HG03469 (cell line): ENCODE data around the gene LTB4R2.
"Not testable (repeated sequence)": the region's sequence is repeated elsewhere in the genome, so short reads cannot be mapped to it uniquely, and the experiment has no call there.

Experiments used
- ATAC-seq: cut with Tn5 transposase; IDR thresholded peaks from one replicate; pipeline ENCODE4 v1.9.1; 2021; ENCODE audit warnings: mild to moderate bottlenecking, moderate library complexity, moderate number of reproducible peaks; ENCODE audit not compliant: unreplicated experiment

Gene LTB4R2

DNA sequence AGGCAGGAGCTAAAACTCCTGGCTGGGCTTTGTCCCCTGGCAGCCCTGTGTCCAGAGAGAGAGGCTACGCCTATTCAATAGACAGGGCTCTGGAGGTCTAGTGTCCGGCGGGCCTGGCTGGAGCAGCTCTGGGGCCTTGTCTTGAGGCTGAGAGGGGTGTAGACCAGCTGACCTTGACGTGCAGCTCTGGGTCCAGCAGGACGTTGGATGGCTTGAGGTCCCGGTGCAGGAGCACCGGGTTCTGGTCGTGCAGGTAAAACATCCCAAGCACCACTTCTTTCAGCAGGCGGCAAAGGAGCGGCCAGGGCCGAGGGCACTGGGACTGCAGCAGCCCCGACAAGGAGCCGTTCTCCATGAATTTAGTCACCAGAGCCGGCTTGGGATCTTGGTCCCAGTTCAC, 28.9 kb downstream of the LTB4R2 start:
- no peak for ATAC-seq

DNA sequence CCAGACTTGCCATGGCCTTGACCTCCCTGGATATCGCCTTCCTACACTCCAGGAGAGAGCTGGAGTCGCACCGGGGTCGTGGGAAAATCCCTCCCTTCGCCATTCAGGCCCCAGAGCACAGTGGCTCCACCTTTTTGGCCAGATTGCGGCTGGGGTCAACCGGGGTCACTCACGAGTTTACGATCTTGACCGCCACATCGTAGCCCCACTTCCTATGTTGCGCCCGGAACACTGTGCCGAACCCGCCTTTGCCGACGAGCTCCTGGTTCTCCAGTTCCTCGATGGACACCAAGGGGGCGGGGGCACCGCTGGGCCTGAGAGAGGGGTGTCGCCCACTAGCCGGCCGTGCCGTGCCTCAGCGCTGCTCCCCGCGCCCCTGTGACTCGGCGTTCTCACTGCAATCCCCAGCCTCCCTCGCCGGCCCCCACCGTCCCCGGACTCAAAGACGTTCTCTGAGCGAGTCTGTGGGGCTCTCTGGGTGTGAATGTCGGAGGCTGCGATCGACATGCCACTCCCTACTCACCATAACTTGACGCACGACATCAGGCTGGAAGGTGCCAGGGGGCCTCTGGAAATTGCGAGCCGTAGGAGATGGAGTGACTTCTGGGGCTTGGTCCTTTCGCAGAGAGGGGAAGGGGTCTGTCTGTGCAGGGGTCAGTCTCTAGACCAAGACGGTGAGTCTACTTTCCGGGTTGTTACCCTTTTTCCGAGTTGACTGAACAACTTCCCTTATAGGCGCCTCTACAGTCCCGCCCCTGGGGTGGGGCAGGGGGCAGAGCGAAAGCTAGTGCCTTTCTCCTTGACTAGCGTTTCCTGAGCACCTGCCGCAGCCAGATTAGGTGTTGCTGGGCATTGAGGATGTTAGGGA, 29.6 kb downstream of the LTB4R2 start, which contains the start of gene RIPK3:
RIPK3 (minus strand) TSS at position 708 of the 868 bp plus-strand sequence; CDS start at position 543, 165 bp downstream.
- ATAC-seq = peak; percentile 76

DNA sequence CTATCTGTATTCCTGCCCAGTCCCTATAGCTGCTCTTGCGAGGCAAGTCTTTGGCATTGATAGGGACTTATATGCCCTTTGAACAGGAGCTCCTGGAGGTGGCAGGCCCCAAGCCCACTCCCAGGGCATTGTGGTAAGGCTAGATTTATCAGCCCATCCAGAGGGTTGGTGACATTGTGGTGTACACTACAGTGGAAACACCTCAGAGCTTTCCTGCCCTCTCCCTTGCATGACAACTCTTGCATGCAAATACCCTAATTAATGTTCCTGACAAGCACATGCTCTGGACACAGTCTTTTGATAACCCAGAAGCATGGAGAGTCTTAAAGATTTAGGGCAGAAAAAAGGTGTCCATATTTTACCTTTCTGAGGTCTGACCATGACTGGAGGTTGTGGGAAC, 30.7 kb downstream of the LTB4R2 start:
- ATAC-seq = no peak

DNA sequence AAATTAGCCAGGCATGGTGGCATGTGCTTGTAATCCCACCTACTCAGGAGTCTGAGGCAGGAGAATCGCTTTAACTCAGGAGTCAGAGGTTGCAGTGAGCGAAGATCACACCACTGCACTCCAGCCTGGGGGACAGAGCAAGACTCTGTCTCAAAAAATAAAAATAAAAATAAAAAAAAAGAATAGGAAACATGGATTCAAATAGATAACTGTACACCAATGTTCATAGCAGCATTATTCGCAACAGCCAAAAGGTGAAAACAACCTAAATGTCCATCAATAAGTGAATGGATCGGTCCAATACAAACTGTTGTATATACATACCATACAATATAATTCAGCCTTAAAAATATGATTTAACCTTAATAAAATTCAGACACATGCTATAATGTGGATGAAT, 32.9 kb downstream of the LTB4R2 start:
- no peak for ATAC-seq

DNA sequence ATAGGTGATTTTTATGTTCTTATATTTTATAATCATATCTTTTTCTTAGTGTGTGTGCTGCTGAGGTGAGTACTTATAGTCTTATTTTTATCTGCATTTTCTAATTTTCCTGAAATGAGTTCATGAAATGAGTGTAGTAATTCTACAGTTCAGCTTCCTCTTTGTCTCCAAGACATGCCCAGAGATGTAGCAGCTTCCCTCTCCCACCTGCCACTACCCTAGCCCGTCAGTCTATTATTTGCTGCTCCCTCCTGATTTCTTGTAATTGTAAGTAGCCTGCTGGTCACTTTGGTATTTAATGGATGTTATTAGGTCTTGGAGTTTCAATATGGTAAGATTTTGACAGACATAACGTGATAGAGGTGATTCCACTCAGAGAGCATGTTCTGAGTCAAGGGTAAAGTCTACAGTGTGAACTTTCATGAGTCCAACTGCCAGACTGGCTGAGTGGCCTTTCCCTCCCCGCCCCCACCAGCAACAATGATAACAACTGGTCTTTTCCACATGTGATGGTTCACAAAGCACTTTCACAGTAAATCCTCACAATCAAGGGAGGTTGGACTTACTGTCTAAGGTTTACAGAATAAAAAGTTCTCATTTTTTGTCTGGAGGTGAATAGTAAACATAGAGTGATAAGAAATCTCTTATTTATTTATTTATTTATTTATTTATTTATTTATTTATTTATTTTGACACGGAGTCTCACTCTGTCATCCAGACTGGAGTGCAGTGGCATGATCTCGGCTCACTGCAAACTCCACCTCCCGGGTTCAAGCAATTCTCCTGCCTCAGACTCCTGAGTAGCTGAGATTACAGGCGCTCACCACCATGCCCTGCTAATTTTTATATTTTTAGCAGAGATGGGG, 34.1 kb downstream of the LTB4R2 start:
- ATAC-seq = no peak

DNA sequence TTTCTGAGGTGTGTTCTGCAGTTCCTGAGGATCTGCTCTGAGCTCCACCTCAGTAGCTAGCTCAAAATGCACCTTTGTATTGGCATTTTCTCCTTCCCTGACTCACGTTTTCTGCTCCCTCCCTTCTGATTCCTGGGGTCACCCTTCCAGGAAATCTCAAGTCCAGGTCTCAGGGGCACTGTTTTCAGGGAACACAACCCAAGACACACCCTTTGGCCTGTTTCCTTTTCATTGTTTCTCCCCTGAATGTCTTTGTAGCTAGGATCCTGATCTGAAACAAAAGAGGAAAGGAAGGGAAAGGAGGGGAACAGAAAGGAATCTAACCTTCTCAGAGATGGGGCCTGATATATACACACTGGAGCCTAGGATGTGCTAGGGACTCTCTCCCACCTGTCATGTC, 37.2 kb downstream of the LTB4R2 start:
- ATAC-seq = no peak

DNA sequence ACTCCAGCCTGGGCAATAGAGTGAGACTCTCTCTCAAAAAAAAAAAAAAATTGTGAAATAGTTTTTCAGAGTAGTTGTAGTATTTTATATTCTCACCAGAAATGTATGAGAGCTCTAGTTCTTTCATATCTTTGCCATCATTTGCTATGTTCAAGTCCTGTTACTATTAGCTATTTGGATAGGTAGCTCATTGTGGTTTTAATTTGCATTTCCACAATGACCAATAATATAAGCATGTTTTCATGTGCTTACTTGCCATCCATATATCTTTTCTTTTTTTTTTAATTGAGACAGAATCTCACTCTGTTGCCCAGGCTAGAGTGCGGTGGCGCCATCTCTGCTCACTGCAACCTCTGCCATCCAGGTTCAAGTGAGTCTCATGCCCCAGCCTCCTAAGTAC, 38.2 kb downstream of the LTB4R2 start:
- ATAC-seq = no peak

DNA sequence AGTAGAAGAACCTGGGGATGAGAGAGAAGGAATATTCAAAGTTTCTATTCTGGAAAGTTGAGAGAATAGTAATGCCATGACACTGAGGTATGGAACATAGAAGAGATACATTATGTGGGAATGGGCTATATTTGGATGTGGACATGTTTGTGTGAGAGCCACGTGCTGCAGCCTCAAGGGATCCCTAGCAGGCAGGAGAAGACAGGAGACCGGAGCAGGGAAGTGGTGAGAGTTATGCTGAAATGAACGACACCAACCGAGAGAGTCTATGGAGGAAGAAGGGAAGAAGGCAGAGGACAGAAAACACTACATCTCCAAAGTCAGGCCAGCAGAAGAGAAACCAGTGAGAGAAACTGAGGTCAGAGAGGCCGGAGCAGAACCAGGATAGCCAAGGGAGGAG, 39.8 kb downstream of the LTB4R2 start:
- ATAC-seq = no peak

DNA sequence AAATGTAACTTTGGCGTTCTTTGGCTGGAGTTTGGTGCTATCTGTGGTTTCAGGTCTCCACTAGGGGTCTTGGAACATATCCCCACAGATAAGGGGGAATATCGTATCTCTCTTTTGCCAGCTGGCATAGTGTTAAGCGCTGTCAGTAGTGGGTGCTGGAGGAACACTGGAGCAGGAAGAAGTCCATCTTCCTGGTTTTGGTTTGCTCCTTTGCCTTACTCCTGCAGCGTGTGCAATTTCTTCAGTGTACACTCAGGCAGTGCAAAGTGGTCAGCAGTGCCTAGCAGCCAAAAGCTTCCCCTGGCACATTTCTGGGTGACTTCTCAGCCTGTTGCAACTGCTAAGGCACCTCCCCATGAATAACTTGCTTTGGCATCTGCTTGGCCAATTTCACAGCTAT, 41.6 kb downstream of the LTB4R2 start:
- ATAC-seq = no peak

DNA sequence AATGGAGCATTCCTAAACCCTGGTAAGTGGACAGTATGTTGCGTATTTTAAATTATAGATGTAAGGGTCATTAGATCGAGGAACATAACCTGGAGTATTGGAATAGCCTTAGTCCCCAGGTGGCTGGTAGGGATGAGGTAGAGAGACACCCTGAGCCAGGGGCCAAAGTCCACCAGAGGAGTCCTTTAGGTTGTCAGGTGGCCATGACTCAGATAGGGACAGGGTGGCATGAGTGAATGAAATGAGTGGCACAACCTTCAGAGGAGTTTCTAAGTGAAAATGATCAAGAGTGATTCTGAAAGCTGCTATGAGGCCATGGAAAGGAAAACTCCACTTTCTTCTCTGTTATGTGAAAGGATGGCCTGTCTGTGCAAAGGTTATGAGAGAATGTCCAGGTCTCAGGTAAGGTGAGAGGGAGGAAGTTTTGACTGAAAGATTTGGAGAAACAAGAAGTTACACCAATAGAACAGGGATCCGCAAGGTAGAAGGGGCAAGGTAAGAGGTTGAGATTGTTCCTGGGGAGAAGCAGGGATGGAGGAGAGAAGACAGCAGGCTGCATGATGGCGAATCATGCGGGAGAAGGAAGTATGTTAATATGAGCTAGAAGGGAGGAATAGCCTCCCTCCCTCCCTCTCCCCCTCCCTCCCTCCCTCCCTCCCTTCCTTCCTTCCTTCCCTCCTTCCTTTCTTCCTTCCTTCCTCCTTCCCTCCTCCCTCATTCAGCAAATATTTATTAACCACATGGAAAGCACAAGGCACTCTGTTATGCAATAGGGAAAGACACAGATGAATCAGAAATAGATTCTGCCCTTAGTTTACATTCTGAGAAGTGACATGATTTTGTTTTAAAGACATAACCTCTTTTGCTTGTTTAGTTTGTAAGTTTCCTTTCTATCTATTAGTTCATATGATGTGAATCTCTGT, 43.9 kb downstream of the LTB4R2 start:
- ATAC-seq = no peak

DNA sequence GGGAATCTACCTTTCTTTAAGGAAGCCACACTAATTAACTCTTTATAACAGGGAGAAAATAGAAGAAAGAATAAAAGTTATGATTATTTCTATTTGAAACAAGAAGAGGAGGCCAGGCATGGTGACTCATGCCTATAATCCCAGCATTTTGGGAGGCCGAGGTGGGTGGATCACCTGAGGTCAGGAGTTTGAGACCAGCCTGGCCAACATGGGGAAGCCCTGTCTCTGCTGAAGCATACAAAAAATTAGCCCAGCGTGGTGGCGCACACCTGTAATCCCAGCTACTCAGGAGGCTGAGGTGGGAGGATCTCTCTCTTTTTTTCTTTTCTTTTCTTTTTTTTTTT, 44.5 kb downstream of the LTB4R2 start:
- not testable (repeated sequence) for ATAC-seq

DNA sequence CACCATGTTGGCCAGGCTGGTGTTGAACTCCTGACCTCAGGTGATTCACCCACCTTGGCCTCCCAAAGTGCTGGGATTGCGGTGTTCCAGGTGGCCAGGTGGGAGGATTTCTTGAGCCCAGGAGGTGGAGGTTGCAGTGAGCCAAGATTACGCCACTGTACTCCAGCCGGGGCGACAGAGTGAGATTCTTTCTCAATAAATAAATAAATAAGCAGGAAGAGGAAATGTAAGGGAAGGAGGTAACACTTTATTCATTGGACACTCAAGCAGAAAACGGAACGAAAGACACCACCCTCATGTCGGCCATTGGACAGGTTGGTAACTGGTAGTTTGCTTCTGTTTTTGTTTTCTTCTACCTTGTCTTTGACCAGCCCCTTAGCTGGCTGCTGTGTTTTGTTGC, 45.1 kb downstream of the LTB4R2 start:
- ATAC-seq = no peak

DNA sequence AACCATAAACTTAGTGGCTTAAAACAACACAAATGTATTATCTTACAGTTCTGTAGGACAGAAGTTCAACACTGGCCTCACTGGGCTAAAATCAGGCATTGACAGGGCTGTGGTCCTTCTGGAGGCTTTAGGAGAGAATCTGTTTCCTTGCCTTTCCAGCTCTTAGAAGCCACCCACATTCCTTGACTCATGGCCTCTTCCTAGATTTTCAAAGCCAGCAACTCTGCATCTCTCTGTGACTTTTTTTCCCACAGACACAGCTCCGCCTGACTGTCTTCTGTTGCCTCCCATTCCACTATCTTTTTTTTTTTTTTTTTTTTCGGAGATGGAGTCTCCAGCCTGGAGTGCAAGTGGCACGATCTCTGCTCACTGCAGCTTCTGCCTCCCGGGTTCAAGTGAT, 46.3 kb downstream of the LTB4R2 start:
- no peak for ATAC-seq

DNA sequence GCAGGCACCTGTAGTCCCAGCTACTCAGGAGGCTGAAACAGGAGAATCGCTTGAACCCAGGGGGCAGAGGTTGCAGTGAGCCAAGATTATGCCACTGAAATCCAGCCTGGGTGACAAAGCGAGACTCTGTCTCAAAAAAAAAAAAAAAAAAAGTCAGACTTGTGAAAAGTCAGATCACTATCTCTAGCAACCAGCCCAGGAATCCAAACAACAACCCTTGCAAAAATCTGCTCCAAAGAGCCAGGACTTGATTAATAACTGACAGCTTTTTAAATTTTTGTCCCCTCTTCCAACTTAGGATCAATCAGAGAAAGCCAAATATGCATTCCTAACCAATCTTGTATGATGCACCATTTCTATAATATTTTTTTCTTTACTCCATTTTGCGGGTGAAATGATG, 50.3 kb downstream of the LTB4R2 start:
- ATAC-seq = no peak

DNA sequence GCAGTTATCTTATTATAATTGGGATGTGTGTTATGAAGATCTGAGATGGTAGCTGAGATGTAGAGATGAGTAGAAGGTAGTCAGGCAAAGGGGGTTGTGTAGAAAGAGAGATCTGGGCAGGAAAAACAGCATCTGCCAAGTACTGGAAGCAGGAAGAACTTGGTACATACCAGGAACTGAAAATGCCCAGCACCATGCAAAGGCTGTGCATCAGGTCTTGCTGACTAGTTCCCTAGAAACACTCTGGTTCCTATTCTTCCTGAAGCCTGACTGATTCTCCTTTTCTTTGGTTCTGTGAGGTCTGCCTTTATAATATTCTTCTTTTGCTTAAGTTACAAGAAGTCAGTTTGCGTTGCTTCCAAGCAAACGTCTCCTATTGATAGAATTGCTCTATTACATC, 51.4 kb downstream of the LTB4R2 start:
- no peak for ATAC-seq
